ENCODE measurements around the gene SEC31A. TPM values are rescaled to one million over a fixed set of nuclear protein-coding genes. Genes with fewer than 3 reads are reported as not detected.
"Not testable (repeated sequence)": the region's sequence is repeated elsewhere in the genome, so short reads cannot be mapped to it uniquely, and the experiment has no call there.

The SEC31A gene
- total RNA-seq, 1 donor from 2014 or later: 276 TPM

DNA sequence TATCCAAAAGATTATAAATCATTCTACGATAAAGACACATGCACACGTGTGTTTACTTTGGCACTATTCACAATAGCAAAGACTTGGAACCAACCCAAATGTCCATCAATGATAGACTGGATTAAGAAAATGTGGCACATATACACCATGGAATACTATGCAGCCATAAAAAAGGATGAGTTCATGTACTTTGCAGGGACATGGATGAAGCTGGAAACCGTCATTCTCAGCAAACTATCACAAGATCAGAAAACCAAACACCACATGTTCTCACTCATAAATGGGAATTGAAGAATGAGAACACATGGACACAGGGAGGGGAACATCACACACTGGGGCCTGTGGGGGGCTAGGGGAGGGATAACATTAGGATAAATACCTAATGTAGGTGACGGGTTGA is 57.9 kb downstream of the SEC31A start:
- DNase-seq: not testable (repeated sequence)

DNA sequence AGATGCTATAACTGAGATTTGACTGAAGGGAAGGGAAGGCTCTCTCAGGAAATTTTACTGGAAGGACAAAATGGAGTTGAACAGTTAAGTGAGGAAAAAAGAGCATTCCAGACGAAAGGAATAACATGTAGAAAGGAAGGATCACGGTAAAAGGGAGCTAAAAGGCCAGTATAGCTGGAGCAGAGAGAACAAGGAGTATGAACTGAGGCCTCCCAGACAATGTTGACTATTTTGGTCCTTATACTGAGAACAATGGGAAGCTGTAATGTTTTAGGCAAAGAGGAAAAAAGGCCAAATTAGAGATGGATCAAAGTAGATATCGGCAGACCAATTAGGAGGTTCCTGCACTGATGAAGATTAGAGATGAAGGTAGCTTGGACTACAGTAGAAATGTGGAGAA is 65.5 kb downstream of the SEC31A start:
- DNase-seq: no peak

DNA sequence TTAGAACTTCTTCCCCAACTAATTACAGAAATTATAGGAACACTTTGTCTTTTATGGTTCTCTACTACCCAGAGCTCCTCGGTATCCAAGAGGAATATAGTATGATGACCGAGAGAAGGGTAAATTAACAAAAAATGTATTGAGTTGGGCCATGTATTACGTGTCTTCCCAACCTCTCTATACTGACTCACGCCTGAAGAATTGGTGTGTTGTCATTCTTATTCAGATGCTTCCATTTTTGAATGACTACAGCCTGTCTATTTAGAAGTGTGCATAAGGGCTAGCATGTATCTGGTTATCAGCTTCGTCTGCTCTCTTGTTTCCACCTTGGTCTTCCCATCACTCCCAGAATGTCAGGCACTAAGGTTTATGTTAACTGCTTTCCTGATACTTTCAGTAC is 67.9 kb downstream of the SEC31A start:
- DNase-seq: no peak

GRCh38 chr4:82820689-82821088 is 70.3 kb downstream of the SEC31A start:
- no peak for DNase-seq

DNA sequence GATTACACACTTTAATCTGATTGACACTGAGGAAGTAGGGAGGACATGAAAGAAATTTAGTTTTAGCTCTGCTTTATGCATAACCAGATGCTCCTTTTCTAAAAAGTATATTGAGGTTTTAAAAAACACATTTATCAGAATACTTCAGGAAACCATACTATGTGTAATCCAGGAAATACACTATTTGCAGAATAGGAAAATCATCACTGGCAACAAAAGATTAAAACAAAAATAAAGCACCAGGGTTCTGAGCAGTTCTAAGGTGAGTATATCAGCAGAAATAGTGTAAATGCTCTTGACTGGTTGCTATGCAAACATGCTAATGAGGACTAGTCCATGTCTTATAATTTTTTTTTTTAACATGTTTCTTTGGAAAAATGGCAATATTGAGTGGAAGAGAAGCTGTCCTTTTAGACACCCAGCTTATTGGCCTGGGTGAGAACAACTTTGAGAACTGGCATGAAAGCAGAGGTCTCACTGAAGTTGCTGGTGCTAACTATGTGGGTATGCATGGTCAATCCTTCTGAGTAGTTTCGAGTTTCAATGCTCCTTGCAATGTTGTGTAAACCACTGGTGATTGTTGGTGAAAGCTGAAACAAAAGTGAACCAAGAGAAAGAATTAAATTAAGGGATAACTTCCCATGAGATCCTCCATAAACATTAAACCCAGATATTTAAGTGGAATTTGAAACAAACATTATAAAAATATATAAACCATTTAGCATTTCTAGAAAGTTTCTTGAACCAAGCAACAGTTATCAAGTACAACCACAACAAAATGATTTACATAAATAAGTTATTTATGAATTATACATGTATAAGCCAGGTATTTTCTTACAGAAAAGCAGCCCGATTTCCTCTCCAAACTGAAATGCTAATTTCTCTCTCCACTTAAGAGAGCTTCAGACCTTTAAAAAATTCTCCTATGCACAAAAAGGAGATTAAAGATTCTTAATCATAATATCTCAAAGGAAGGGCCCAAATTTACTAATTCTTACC is 72.0 kb downstream of the SEC31A start:
- no peak for DNase-seq

DNA sequence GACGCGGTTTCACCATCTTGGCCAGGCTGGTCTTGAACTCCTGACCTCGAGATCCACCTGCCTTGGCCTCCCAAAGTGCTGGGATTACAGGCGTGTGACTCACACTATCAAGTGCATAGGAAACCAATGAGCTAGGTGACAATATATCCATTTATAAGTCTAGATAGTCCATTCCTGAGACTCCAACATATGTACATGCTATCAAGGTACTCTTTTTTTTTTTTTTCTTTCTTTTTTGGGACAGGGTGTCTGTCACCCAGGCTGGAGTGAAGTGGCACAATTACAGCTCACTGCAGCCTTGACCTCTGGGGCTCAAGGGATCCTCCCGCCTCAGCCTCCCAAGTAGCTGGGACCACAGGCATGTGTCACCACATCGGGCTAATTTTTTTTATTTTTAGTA is 74.1 kb downstream of the SEC31A start:
- DNase-seq: not testable (repeated sequence)

GRCh38 chr4:82814034-82814433 is 76.9 kb downstream of the SEC31A start:
- DNase-seq: peak; percentile 12

DNA sequence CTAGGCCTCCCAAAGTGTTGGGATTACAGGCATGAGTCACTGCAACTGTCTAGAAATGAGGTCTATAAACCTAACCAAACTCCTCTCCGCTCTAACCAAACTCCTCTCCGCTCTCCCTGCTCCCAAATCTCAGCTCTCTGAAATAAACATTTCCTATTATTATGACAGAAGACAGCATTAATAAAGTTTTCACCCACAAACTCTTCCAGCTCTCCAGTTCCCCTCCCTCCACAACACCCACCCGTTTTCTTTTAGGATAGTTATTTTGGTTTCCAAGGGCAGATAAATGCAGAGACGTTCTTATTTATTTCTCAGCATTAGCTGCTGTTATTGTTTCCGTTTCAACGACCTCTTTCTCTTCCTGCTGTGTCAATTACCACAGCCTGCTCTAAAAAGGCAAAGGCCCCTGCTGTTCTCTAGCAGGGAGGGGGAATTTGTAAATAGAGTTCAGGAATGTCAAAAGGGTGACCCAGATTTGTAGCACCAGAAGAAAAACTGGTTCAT is 79.1 kb downstream of the SEC31A start:
- DNase-seq: no peak

DNA sequence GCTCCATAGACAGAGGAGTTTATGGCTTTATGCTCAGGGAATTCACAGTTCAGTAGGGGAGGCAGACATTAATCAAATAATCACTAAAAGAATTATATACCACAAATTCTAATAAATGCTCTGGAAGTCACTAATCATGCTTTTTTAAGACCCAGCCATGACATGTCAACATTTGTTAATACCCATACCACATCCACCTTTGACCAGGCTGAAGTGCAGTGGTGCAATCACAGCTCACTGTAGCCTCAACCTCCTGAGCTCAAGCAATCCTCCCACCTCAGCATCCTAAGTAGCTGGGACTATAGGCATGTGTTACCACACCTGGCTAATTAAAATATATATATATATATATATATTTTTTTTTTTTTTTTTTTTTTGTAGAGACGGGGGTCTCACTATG is 79.6 kb downstream of the SEC31A start:
- DNase-seq: no peak

DNA sequence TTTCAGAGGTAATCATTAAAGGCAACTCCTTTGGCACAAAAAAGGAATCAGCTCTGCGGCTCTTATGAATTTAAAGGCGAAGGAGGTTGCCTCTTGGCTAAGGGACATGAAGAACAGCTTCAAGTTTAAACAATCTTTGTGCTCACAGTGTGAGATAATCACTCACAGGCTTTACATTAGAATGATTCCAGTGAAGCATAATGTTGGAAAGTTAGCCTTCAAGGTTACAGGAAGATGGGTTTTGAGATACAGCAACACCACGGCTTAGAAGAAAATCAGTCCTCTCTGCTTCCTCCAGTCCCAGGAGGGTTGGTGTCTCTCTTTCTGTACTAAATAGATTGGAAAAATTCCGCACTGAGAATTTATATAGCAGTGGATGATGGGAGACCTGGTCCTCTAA is 80.8 kb downstream of the SEC31A start:
- DNase-seq: peak; percentile 25

DNA sequence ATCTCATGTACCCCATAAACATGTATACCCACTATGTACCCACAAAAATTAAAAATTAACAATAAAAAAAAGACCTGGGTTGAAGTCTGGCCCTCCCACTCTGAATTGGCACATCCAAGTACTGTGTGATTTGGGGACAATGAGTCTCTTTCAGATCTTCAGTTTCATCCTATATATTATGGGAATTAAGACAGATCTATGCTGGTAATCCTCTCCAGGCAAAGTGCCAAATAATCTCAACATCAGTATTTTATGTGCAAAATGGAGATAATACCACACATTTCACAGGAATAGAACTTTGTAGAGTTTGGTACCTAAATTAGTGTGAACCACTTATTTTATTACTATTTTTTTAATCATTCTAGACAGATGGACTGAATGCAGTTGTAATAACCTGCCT is 81.3 kb downstream of the SEC31A start:
- DNase-seq: peak; percentile 68

DNA sequence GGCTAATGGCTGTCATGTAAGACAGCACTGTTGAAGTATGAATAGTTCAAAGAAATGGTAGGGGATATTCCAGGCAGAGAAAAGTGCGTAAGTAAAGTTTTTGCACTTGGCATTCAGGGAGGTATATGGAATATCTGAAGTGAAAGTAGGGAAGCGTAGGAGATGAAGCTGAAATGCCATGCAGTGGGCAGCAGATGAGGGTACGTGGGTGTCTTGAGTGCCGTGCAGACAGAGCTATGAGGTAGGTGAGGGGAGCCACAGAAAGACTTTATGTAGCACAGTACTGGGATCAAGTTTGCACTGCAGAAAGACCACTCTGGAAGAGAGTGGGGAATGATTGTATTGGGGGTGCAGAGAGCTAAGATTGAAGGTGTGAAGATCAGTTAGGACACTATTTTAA is 87.2 kb downstream of the SEC31A start:
- DNase-seq: no peak

- no peak for DNase-seq
Observed at GRCh38 chr4:82802911-82803310, 88.0 kb downstream of the SEC31A start.

DNA sequence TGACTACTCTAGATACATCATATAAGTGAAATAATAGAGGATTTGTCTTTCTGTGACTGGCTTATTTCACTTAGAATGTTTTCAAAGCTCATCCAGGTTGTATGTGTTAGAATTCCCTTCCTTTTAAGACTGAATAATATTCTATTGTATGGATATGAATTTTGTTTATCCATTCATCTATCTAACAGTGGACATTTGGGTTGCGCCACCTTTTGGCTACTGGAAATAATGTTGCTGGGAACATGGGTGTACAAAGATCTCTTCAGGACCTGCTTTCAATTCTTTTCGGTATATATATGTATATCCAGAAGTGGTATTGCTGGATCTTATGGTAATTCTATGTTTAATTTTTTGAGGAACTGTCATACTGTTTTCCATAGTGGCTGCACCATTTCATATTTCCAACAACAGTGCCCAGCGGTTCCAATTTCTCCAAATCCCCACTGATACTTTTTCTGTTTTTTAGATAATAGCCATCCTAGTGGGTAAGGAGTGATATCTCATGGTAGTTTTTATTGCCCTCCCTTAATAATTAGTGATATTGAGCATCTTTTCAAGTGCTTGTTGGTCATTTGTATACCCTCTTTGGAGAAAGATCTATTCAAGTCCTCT is 88.9 kb downstream of the SEC31A start:
- peak; percentile 53 for DNase-seq

DNA sequence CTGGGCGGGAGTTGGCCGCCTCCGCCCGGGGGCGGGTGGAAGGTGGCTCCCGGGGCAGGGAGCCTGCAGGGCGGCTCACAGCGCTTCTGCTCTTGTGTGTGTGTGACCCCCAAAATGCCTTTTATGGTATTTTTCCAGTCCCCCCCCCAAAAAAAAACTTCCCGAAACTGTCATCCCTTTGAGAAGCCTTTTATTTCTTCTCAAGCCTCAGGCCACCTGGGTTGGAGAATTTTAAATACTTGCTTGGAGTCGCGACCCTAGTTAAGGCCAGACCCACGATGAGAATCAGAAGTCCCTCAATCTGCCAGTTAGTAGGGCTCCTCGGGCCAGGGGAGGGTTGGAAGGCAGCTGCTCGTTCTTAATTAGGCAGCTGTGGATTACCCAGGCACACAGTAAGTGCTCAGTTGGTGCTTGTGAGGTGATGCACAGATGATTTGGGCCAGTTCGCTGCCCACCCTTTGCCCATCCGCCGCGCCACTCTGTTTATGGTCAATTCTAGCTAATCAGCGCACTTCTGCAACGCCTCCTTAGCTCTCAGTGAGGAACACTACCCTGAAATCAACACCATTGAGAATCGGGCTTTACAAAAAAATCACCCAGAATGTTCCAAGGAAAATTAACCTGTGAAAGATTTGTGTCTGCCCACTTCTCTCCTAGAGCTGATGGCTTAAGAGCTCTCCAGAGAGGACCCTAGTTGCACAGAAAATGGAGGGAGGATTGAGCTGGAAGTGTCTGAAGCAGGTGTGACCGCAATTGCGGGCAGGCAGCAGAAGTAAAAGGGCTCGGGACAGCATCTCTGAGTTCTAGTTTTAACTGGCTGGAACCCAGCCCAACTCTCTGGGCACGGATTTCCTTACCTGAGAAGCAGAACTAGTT is 91.7 kb downstream of the SEC31A start:
- peak; percentile 66 for DNase-seq

DNA sequence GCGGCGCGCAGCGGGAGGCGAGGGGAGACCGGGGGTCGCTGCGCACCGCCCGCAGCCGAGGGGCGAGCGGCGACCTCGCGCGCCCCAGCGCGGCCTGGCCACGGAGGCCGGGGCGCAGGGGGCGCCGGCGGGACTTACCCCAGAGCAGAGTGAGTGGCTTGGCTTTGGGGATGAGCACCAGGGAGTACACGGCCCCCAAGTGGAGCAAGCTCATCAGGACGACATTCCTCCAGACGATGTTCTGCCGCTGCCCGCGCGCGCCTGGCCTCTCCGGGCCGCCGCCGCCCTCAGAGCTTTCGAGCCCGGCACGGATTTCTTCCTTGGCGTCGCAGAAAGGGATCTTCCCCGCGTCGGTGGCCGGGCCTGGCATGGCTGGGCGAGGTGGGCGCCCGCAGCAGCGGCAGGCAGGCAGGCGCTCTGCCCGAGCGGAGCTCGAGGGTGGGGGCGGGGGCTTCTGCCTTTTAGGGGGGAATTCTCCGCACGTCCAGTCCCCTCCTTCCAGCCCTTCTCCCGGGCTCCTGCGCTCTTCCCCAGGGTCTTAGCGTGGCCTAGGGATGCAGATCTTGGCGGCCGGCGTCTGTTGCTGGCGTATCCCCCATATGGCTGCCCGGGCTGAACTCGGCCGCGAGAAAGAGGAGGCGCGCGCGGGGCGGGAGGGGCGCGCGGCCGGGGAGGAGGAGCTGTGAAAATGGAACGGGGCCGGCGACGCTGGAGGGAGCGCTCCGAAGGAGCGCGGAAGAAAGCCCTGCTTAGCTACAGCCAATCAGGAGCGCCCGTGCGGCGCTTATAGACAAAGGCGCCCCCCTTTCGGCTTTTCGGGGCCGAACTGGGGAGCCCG is 92.6 kb downstream of the SEC31A start, which contains the start of gene SCD5:
TSS of gene SCD5 (minus strand) at position 629 of the 838 bp plus-strand sequence. CDS start at position 370, 259 bp downstream.
- peak; percentile 94 for DNase-seq

DNA sequence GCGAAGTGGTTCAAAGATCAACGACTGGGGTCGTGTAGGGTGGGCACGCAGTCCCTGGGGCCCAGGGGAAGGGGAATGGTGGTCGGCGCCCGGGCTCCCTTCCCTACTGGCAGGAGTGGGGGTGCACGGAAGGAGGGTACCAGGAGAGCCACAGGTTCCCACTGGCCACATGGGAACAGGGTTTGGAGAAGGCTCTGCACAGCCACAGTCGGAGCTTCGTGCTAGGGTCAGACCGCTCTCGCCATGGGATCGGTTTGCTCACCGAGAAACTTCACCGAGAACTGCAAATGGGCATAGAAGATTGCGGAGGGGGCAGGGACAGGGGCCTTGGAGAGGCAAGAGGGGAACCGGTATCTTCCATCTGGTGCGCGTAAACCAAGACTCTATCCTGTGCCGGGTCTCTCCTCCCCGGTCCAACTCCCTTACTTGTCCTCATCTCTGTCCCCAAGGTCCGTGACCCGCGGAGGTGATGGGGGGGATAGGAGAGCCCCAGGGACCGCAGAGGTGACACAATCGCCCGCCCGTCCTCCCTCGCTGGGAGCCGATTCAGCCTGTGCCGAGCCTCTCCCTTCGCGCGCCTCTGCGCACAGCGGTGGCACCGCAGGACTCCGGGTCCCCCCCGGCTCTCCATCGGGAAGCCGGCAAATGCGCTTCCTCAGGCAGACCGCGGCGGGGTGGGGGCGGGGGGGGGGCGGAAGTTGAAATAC is 93.4 kb downstream of the SEC31A start:
- peak; percentile 35 for DNase-seq

DNA sequence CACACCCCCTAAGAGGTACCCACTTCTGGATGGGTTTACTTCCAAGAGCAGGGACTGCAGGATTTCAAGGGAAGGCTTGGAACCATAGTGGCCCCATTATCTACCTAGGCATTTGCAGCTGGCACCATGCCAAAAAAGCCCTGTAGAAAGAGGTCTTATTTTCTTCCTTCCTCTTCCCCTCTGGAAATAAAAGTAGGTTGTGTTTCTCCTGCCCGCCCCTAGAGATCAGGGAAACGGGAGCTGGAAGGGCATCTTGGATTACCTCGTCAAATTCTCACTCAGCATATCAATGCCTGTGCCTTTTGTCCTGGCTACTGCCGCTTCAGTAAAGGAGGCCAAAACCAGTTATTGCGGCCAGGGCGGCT is 93.9 kb downstream of the SEC31A start:
- peak; percentile 29 for DNase-seq

DNA sequence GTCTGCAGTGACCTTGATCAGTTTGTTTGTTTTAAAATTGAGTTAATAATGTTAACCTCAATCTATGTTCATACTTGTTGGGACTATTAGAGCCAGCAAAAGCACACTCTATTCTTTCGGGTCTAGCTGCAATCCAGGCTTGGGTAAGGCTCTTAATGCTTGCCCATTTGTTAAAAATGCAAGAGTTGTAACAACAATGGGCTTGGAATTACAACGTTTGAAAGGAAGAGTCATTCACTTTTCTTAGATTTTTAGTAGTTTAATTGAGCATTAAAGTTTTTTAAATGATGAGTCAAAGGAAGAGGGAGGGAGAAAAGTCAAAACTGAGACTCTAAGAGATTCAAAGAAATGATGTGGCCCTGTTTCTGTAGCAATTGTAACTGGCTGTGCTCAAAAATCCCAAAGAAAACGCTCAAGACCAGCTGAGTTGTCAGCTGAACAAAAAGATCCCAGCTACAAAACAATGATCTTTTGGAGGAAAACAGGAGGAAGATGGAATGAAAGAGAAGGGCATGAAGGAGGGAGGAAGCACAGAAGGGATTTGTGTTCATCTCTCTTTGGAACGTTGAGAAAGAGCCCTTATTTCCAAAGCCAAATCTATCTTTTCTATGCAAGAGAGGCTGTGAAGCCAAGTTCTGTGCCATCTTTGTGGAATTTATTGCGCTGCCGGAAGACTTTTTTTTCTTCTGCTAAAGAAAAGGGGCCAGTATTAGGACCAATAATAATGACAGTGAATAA is 97.9 kb downstream of the SEC31A start:
- no peak for DNase-seq

DNA sequence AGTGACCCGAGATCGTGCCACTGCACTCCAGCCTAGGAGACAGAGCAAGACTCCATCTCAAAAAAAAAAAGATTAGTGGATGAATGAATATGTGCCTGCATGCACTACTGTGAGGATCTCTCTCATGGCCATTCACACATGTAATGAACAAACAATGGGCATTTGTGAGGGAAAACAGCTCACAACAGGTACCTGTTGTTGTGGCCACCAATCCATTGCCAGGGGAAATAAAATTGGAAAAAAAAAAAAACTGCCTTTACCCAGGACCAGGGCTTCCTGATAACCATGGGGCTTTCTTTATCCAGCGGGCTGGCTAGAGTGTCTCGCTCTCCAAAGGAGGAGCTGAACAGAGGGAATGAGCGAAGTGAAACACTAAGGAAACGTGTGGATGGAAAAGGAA is 99.8 kb downstream of the SEC31A start:
- no peak for DNase-seq
